ENCODE measurements around the gene INSYN2A. TPM values are rescaled to one million over a fixed set of nuclear protein-coding genes. Genes with fewer than 3 reads are reported as not detected.

INSYN2A gene
- 1 to 10 TPM in 1 of 4 donors, under 1 TPM in 2, not detected in 1; 0.27 to 6.6 (median 0.66) TPM for total RNA-seq

- Histone ChIP-seq H3K4me3 (peak within 1 kb of the TSS in 3 of 4 donors; percentile 24 to 54 (median 43)), H3K27me3 (no peaks in the 10 kb centered on the region), H3K4me1 (peaks cover 0 to 22% (median 0%) of the 10 kb centered on the region in 4 donors), H3K9me3 (no peaks in the 10 kb centered on the region), H3K27ac (no peak within 1 kb of the TSS), H3K36me3 (no peaks in the 10 kb centered on the region)
- peak in 1 of 3 donors; percentile 59 for DNase-seq
- TF ChIP-seq POLR2A (IDR thresholded peaks at IDR 0.05), result no peak
- no peak for TF ChIP-seq CTCF (IDR thresholded peaks at IDR 0.05)
These were observed at the start of gene INSYN2A for GRCh38 chr10:127196282-127197153. TSS of gene INSYN2A (minus strand) at chr10:127196591. CDS start at chr10:127176395, 20,196 bp downstream.

- TF ChIP-seq CTCF (IDR thresholded peaks at IDR 0.05) (no peak), POLR2A (IDR thresholded peaks at IDR 0.05) (no peak)
- Histone ChIP-seq H3K36me3 (peaks cover 0 to 13% (median 3%) of the 10 kb centered on the region in 3 donors), H3K27me3 (no peaks in the 10 kb centered on the region), H3K9me3 (no peaks in the 10 kb centered on the region), H3K4me1 (no peaks in the 10 kb centered on the region), H3K27ac (no peak overlapping the region), H3K4me3 (no peak overlapping the region)
- no peak for DNase-seq
These were observed 49.1 kb upstream of the INSYN2A start for GRCh38 chr10:127245456-127245855.

GRCh38 chr10:127243490-127244272 is 47.3 kb upstream of the INSYN2A start:
- Histone ChIP-seq H3K4me1 (no peaks in the 10 kb centered on the region), H3K4me3 (no peak overlapping the region), H3K36me3 (peaks cover 0 to 8% (median 3%) of the 10 kb centered on the region in 3 donors), H3K27ac (no peak overlapping the region), H3K9me3 (no peaks in the 10 kb centered on the region), H3K27me3 (no peaks in the 10 kb centered on the region)
- no peak for TF ChIP-seq POLR2A (IDR thresholded peaks at IDR 0.05)
- TF ChIP-seq CTCF (IDR thresholded peaks at IDR 0.05), result peak in 4 of 6 experiments; percentile 18 to 42 (median 33)
- DNase-seq, result peak in 1 of 3 donors; percentile 56

- peaks cover 0 to under 1% (median 0%) of the 10 kb centered on the region in 3 donors for H3K36me3 ChIP-seq
- no peaks in the 10 kb centered on the region for H3K9me3 ChIP-seq
- DNase-seq, result no peak
- TF ChIP-seq CTCF (IDR thresholded peaks at IDR 0.05) (no peak), POLR2A (IDR thresholded peaks at IDR 0.05) (no peak)
- no peaks in the 10 kb centered on the region for H3K27me3 ChIP-seq
- no peak overlapping the region for H3K27ac ChIP-seq
- H3K4me3 ChIP-seq, result no peak overlapping the region
- H3K4me1 ChIP-seq, result no peaks in the 10 kb centered on the region
These were observed 46.5 kb upstream of the INSYN2A start for GRCh38 chr10:127242914-127243313.

GRCh38 chr10:127236266-127236665 is 39.9 kb upstream of the INSYN2A start:
- no peaks in the 10 kb centered on the region for H3K9me3 ChIP-seq
- no peak for DNase-seq
- no peaks in the 10 kb centered on the region for H3K27me3 ChIP-seq
- no peaks in the 10 kb centered on the region for H3K36me3 ChIP-seq
- H3K4me3 ChIP-seq, result no peak overlapping the region
- no peak for TF ChIP-seq CTCF (IDR thresholded peaks at IDR 0.05)
- no peak for TF ChIP-seq POLR2A (IDR thresholded peaks at IDR 0.05)
- no peak overlapping the region for H3K27ac ChIP-seq
- no peaks in the 10 kb centered on the region for H3K4me1 ChIP-seq

Data from Peyer's patch (tissue), 4 donors.